H1 (cell line): ENCODE data around the gene EML1. TPM values are rescaled to one million over a fixed set of nuclear protein-coding genes. Genes with fewer than 3 reads are reported as not detected.

ENCODE experiments used
- CTCF ChIA-PET: fragments of 300-600 bp; sonication (Branson Sonifier 250); formaldehyde crosslinking; loops from one replicate; lab custom pipeline; 2021; ENCODE audit not compliant: partially characterized antibody; lab: Charles Lee
- POLR2A ChIA-PET: fragments of 300-600 bp; sonication (Branson Sonifier 250); formaldehyde crosslinking; loops from one replicate; lab custom pipeline; 2021; ENCODE audit warnings: inconsistent platforms; ENCODE audit not compliant: partially characterized antibody; lab: Charles Lee
- DNase-seq, 2 experiments: peaks; one replicate each; pipeline versions ENCODE4 v3.0.0 to v3.0.0-alpha.2; 2010 to 2022; ENCODE audit warnings: low spot score in 2 of 2, low read depth in 1 of 2, mixed read lengths in 1 of 2
- FAIRE-seq: peaks from 2 replicates; lab custom pipeline; 2011; peaks lifted over from hg19 to GRCh38; lab: Jason Lieb, UNC
- H2AFZ ChIP-seq: 2 replicates; pipeline ENCODE4 v1.8.1; 2012; ENCODE audit warnings: low read length, inconsistent platforms
- H2AK5ac ChIP-seq: 2 replicates; pipeline ENCODE4 v1.6.1; 2013; ENCODE audit warnings: low read depth, low read length
- H2BK120ac ChIP-seq: replicated peaks from 2 replicates; pipeline ENCODE3; 2013; ENCODE audit warnings: low read depth, low read length, inconsistent platforms
- H2BK12ac ChIP-seq: 2 replicates; pipeline ENCODE4 v1.6.1; 2013; ENCODE audit warnings: low read depth, low read length
- H2BK15ac ChIP-seq: 2 replicates; pipeline ENCODE4 v1.6.1; 2013; ENCODE audit warnings: low read length
- H2BK20ac ChIP-seq: 2 replicates; pipeline ENCODE4 v1.6.1; 2013; ENCODE audit warnings: low read length
- H2BK5ac ChIP-seq: 2 replicates; pipeline ENCODE4 v1.6.1; 2013; ENCODE audit warnings: low read depth, low read length
- H3K14ac ChIP-seq: 2 replicates; pipeline ENCODE4 v1.6.1; 2013; ENCODE audit warnings: inconsistent platforms; ENCODE audit not compliant: insufficient read length
- H3K18ac ChIP-seq: 2 replicates; pipeline ENCODE4 v1.6.1; 2013; ENCODE audit warnings: low read length; ENCODE audit errors: extremely low read depth
- H3K23ac ChIP-seq: 2 replicates; pipeline ENCODE4 v1.6.1; 2013; ENCODE audit warnings: inconsistent platforms; ENCODE audit not compliant: insufficient read length
- H3K23me2 ChIP-seq: 2 replicates; pipeline ENCODE4 v1.6.1; 2013; ENCODE audit warnings: low read depth, low read length
- H3K27ac ChIP-seq: 2 replicates; pipeline ENCODE4 v1.6.1; 2011; ENCODE audit warnings: low read depth, low read length, inconsistent platforms
- H3K27me3 ChIP-seq, 4 experiments: replicated peaks in 1 of 4; 1 replicate in 1 of 4; 2 replicates in 3 of 4; pipeline versions ENCODE4 v1.6.1 to v1.8.1; 2011 to 2013; ENCODE audit warnings: low read length in 3 of 4, mild to moderate bottlenecking in 3 of 4, inconsistent platforms in 2 of 4, mixed read lengths in 2 of 4, moderate library complexity in 1 of 4; ENCODE audit not compliant: control insufficient read depth in 3 of 4, insufficient read depth in 3 of 4; ENCODE audit errors: extremely low read depth in 1 of 4
- H3K36me3 ChIP-seq, 4 experiments: 2 replicates each; pipeline versions ENCODE4 v1.6.1 to v1.8.1; 2011 to 2013; ENCODE audit warnings: mild to moderate bottlenecking in 4 of 4, low read length in 3 of 4, moderate library complexity in 2 of 4, control low read depth in 1 of 4, inconsistent platforms in 1 of 4; ENCODE audit not compliant: insufficient read depth in 4 of 4, control insufficient read depth in 2 of 4
- H3K4ac ChIP-seq: replicated peaks from 2 replicates; pipeline ENCODE3; 2013; ENCODE audit warnings: low read length, low read depth, mixed read lengths, inconsistent platforms; ENCODE audit not compliant: insufficient read length
- H3K4me1 ChIP-seq, 4 experiments: replicated peaks in 1 of 4; 1 replicate in 1 of 4; 2 replicates in 3 of 4; pipeline versions ENCODE4 v1.6.1 to v1.8.1; 2011 to 2013; ENCODE audit warnings: low read length in 3 of 4, inconsistent platforms in 2 of 4, mixed read lengths in 1 of 4; ENCODE audit not compliant: insufficient read depth in 4 of 4, control insufficient read depth in 3 of 4
- H3K4me2 ChIP-seq, 2 experiments: 2 replicates each; pipeline versions ENCODE4 v1.6.1 to v1.8.1; 2011 to 2013; ENCODE audit warnings: low read depth in 2 of 2, low read length in 2 of 2, control low read depth in 1 of 2, inconsistent platforms in 1 of 2, mild to moderate bottlenecking in 1 of 2; ENCODE audit not compliant: insufficient read depth in 1 of 2
- H3K4me3 ChIP-seq, 4 experiments: fragments of 200-600, 300-600 bp in 1 of 4; sonication (generic), shearing (Covaris generic), sonication (Bioruptor Twin) in 1 of 4; 2 replicates each; pipeline versions ENCODE4 v1.5.1 to v1.8.1; 2011 to 2016; ENCODE audit warnings: low read length in 4 of 4, low read depth in 3 of 4, control low read depth in 2 of 4, inconsistent platforms in 2 of 4, mild to moderate bottlenecking in 2 of 4, mixed read lengths in 1 of 4, moderate library complexity in 1 of 4; ENCODE audit not compliant: insufficient read depth in 2 of 4; ENCODE audit errors: extremely low read depth in 1 of 4
- H3K56ac ChIP-seq: replicated peaks from 2 replicates; pipeline ENCODE3; 2013; ENCODE audit warnings: low read depth, mild to moderate bottlenecking, mixed read lengths, low read length, inconsistent platforms; ENCODE audit not compliant: insufficient read length
- H3K79me1 ChIP-seq: 2 replicates; pipeline ENCODE4 v1.6.1; 2013; ENCODE audit warnings: low read depth, low read length, control low read depth
- H3K79me2 ChIP-seq, 2 experiments: 2 replicates each; pipeline versions ENCODE4 v1.6.1 to v1.8.1; 2012 to 2013; ENCODE audit warnings: low read length in 2 of 2, mild to moderate bottlenecking in 2 of 2, inconsistent platforms in 1 of 2; ENCODE audit not compliant: insufficient read depth in 2 of 2, control insufficient read depth in 1 of 2
- H3K9ac ChIP-seq, 4 experiments: replicated peaks in 1 of 4; 1 replicate in 1 of 4; 2 replicates in 3 of 4; pipeline versions ENCODE4 v1.6.1 to v1.8.1; 2011 to 2013; ENCODE audit warnings: low read depth in 3 of 4, low read length in 3 of 4, control low read depth in 2 of 4, mild to moderate bottlenecking in 2 of 4, moderate library complexity in 2 of 4, inconsistent platforms in 1 of 4; ENCODE audit errors: extremely low read depth in 1 of 4
- H3K9me3 ChIP-seq, 2 experiments: 2 replicates each; pipeline versions ENCODE4 v1.6.1 to v1.8.1; 2012 to 2013; ENCODE audit warnings: mild to moderate bottlenecking in 2 of 2, moderate library complexity in 2 of 2, control low read depth in 1 of 2, inconsistent platforms in 1 of 2, low read depth in 1 of 2, low read length in 1 of 2, mixed read lengths in 1 of 2; ENCODE audit not compliant: insufficient read depth in 2 of 2
- H4K20me1 ChIP-seq, 2 experiments: replicated peaks in 1 of 2; 2 replicates each; pipeline versions ENCODE3 to v1.8.1; 2011 to 2013; ENCODE audit warnings: inconsistent platforms in 2 of 2, low read length in 2 of 2, mild to moderate bottlenecking in 1 of 2; ENCODE audit not compliant: insufficient read depth in 2 of 2, control insufficient read depth in 1 of 2
- H4K5ac ChIP-seq: 2 replicates; pipeline ENCODE4 v1.6.1; 2013; ENCODE audit warnings: low read length, low read depth, mixed read lengths, inconsistent platforms; ENCODE audit not compliant: insufficient read length
- H4K8ac ChIP-seq: 2 replicates; pipeline ENCODE4 v1.8.0; 2013; ENCODE audit warnings: mild to moderate bottlenecking, moderate library complexity, low read length, inconsistent platforms; ENCODE audit not compliant: insufficient read depth; ENCODE audit errors: extremely low read depth
- H4K91ac ChIP-seq: replicated peaks from 2 replicates; pipeline ENCODE3; 2013; ENCODE audit warnings: low read length, mixed read lengths, inconsistent platforms; ENCODE audit not compliant: insufficient read length
- ASH2L ChIP-seq: fragments of 200-600, 300-600 bp; sonication (generic); IDR thresholded peaks from one replicate; pipeline ENCODE4 v1.7.1; 2017; ENCODE audit warnings: low read length
- TBP ChIP-seq: IDR thresholded peaks from 2 replicates; pipeline ENCODE4 v1.6.1; 2011; ENCODE audit warnings: low read depth, low read length, improper control_type of control experiment
- TCF12 ChIP-seq: IDR thresholded peaks from 2 replicates; pipeline ENCODE4 v1.6.1; 2011; ENCODE audit warnings: low read depth, mild to moderate bottlenecking, low read length
- WGBS, 2 experiments: shearing (Covaris generic) in 1 of 2; methylation state at CpG; one replicate each; pipeline versions ENCODE4 v1.1.6 to v1.1.7; 2013 to 2015; ENCODE audit warnings: low lambda C conversion rate in 2 of 2, mixed read lengths in 2 of 2, inconsistent platforms in 1 of 2, low coverage in 1 of 2, missing lambda C conversion rate in 1 of 2; ENCODE audit not compliant: insufficient replicate concordance in 2 of 2, insufficient coverage in 1 of 2, insufficient read length in 1 of 2; ENCODE audit errors: extremely low coverage in 1 of 2, missing lambda C conversion rate in 1 of 2; 5-methylcytosine and 5-hydroxymethylcytosine counted together
- polyA plus RNA-seq, 7 experiments: library from polyadenylated mRNA; depleted of rRNA in 3 of 7; stranded (reverse) in 5 of 7; unstranded in 2 of 7; fragments of >200 nt in 5 of 7; fragments of 200-250 nt in 2 of 7; gene quantifications; 1 replicate in 5 of 7; 2 replicates in 1 of 7; 4 replicates in 1 of 7; pipeline versions ENCODE4 v1.2.1 to v1.2.3, GENCODE V29; 2011 to 2013; ENCODE audit warnings: missing spikeins in 2 of 7, mixed read lengths in 2 of 7
- total RNA-seq: library from RNA; stranded (reverse); fragmentation: NEBNext Ultra II Directional; extraction: Animal tissue kit (Norgen Biotek cat#: 25700); gene quantifications from 2 replicates; pipeline ENCODE4 v1.2.1, GENCODE V29; 2021
- TF ChIP-seq, protein P1 (sequence below): IDR thresholded peaks from 2 replicates; pipeline ENCODE4 v1.6.1; 2011; ENCODE audit warnings: low read length, improper control_type of control experiment

Gene EML1
- total and polyA plus RNA-seq, 2 of the 8 experiments (the other 6 are each of a cell fraction or from before 2014, with no cell fraction given): 11.1 to 24.7 TPM

GRCh38 chr14:99812892-99813291, 19.7 kb downstream of the EML1 start:
- Histone ChIP-seq H4K8ac (no peak overlapping the region), H3K4me1 (no peaks in the 10 kb centered on the region), H3K27ac (no peak overlapping the region), H3K18ac (no peak overlapping the region), H4K20me1 (peaks cover 2 to 8% of the 10 kb centered on the region in 2 experiments), H3K14ac (no peak overlapping the region), H3K36me3 (no peaks in the 10 kb centered on the region), H3K56ac (no peak overlapping the region), H2AK5ac (no peak overlapping the region), H3K4me3 (no peak overlapping the region), H3K23ac (no peak overlapping the region), H2AFZ (no peak overlapping the region), H2BK20ac (no peak overlapping the region), H4K91ac (no peak overlapping the region), H3K27me3 (no peaks in the 10 kb centered on the region), H2BK5ac (no peak overlapping the region), H3K23me2 (no peaks in the 10 kb centered on the region), H4K5ac (no peak overlapping the region), H3K9me3 (no peaks in the 10 kb centered on the region), H2BK120ac (no peak overlapping the region), H3K79me1 (peaks cover 11% of the 10 kb centered on the region), H3K4me2 (no peak overlapping the region), H2BK15ac (no peak overlapping the region), H3K4ac (no peak overlapping the region), H3K79me2 (peaks cover 0 to 5% of the 10 kb centered on the region in 2 experiments; a peak in 1 of 4 replicates), H2BK12ac (no peak overlapping the region), H3K9ac (no peak overlapping the region)
- DNase-seq (no peak), FAIRE-seq (no peak)
- POLR2A ChIA-PET: no interaction called here
- WGBS, 2 experiments: 93% methylated on average over 6 of the region's 6 CpGs; no CpG with 5 or more reads in 1 of the 2 experiments
- CTCF ChIA-PET: interaction anchor here (0.6 to 2.8 kb wide), 10 partner anchors 9 to 135 kb away, joined by 3 to 14 read pairs (median 4); no protein-coding TSS in a partner anchor
- no peak for TF ChIP-seq ASH2L
- no peak for TF ChIP-seq TCF12
- TF ChIP-seq, protein P1, sequence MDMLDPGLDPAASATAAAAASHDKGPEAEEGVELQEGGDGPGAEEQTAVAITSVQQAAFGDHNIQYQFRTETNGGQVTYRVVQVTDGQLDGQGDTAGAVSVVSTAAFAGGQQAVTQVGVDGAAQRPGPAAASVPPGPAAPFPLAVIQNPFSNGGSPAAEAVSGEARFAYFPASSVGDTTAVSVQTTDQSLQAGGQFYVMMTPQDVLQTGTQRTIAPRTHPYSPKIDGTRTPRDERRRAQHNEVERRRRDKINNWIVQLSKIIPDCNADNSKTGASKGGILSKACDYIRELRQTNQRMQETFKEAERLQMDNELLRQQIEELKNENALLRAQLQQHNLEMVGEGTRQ: no peak
- no peak for TF ChIP-seq TBP
